Naive thymus-derived CD4-positive, alpha-beta T cell (primary cell): ENCODE measurements around the gene NOVA2. TPM values are rescaled to one million over a fixed set of nuclear protein-coding genes. Genes with fewer than 3 reads are reported as not detected.

Experiments
- ATAC-seq: fragments of 150-1000 bp; cut with Tn5 transposase; 2 replicates; pipeline ENCODE4 v1.10.0; 2021; ENCODE audit warnings: mild to moderate bottlenecking, moderate library complexity
- CTCF ChIA-PET: fragments of 350-600 bp; sonication (Branson Sonifier 250); formaldehyde crosslinking; loops from one replicate; lab custom pipeline; 2021; ENCODE audit warnings: antibody characterized with exemption; lab: Charles Lee
- POLR2A ChIA-PET: fragments of 350-600 bp; sonication (Branson Sonifier 250); formaldehyde crosslinking; loops from one replicate; lab custom pipeline; 2021; ENCODE audit warnings: antibody characterized with exemption, inconsistent platforms; lab: Charles Lee
- DNase-seq, 9 donors: peaks; one replicate each; pipeline versions ENCODE4 v3.0.0 to v3.0.0-alpha.2; 2020 to 2022; ENCODE audit warnings: mixed read lengths in 1 of 9
- H3K27ac ChIP-seq: one replicate; pipeline ENCODE4 v1.7.0; 2013; ENCODE audit warnings: mild to moderate bottlenecking, low read depth, low read length, moderate library complexity
- H3K27me3 ChIP-seq, 2 donors: one replicate each; pipeline ENCODE4 v1.7.0; 2013; ENCODE audit warnings: low read length in 2 of 2, mild to moderate bottlenecking in 2 of 2, moderate library complexity in 2 of 2; ENCODE audit not compliant: control insufficient read depth in 2 of 2, insufficient read depth in 2 of 2
- H3K36me3 ChIP-seq, 3 experiments: 1 replicate in 2 of 3; 2 replicates in 1 of 3; pipeline ENCODE4 v1.7.0; 2013; ENCODE audit warnings: low read length in 3 of 3, mild to moderate bottlenecking in 3 of 3, moderate library complexity in 1 of 3; ENCODE audit not compliant: insufficient read depth in 3 of 3, control insufficient read depth in 2 of 3
- H3K4me1 ChIP-seq, 2 donors: one replicate each; pipeline ENCODE4 v1.7.0; 2013; ENCODE audit warnings: low read length in 2 of 2, mild to moderate bottlenecking in 2 of 2, moderate library complexity in 1 of 2; ENCODE audit not compliant: control insufficient read depth in 2 of 2, insufficient read depth in 2 of 2
- H3K4me3 ChIP-seq: 2 replicates; pipeline ENCODE4 v1.7.0; 2013; ENCODE audit warnings: mild to moderate bottlenecking, low read length
- H3K9me3 ChIP-seq, 3 experiments: 1 replicate in 2 of 3; 2 replicates in 1 of 3; pipeline ENCODE4 v1.7.0; 2013; ENCODE audit warnings: low read length in 3 of 3; ENCODE audit not compliant: control insufficient read depth in 2 of 3
- H3K27ac Mint-ChIP-seq, 9 donors: one replicate each; pipeline ENCODE4 v1.8.0; 2020 to 2022; ENCODE audit warnings: mixed read lengths in 9 of 9, mild to moderate bottlenecking in 8 of 9, moderate library complexity in 5 of 9, inconsistent platforms in 2 of 9
- H3K27me3 Mint-ChIP-seq, 5 donors: one replicate each; pipeline ENCODE4 v1.8.0; 2021 to 2022; ENCODE audit warnings: mixed read lengths in 5 of 5, mild to moderate bottlenecking in 1 of 5
- H3K36me3 Mint-ChIP-seq, 5 donors: one replicate each; pipeline ENCODE4 v1.8.0; 2020 to 2022; ENCODE audit warnings: mixed read lengths in 5 of 5, mild to moderate bottlenecking in 3 of 5, inconsistent platforms in 1 of 5
- H3K4me1 Mint-ChIP-seq, 7 donors: one replicate each; pipeline ENCODE4 v1.8.0; 2020 to 2022; ENCODE audit warnings: mixed read lengths in 7 of 7, mild to moderate bottlenecking in 3 of 7, inconsistent platforms in 1 of 7
- H3K4me3 Mint-ChIP-seq, 10 donors: one replicate each; pipeline ENCODE4 v1.8.0; 2020 to 2022; ENCODE audit warnings: mild to moderate bottlenecking in 10 of 10, mixed read lengths in 10 of 10, moderate library complexity in 6 of 10, inconsistent platforms in 2 of 10
- H3K9me3 Mint-ChIP-seq, 11 donors: one replicate each; pipeline ENCODE4 v1.8.0; 2020 to 2022; ENCODE audit warnings: mixed read lengths in 11 of 11, mild to moderate bottlenecking in 4 of 11, inconsistent platforms in 1 of 11, moderate library complexity in 1 of 11
- intact Hi-C, 2 donors: fragments of 100-400 bp; cut with micrococcal nuclease; formaldehyde crosslinking; loops; one replicate each; pipeline ENCODE4 v1.15.1; 2023
- polyA plus RNA-seq, 2 donors: library from polyadenylated mRNA; unstranded; fragments of 300-500 nt; fragmentation: Illumina TruSeq; gene quantifications; one replicate each; pipeline ENCODE4 v1.2.3, GENCODE V29; 2021
- total RNA-seq, 6 experiments: library from RNA in 5 of 6; stranded (reverse) in 5 of 6; gene quantifications; 1 replicate in 5 of 6; 2 replicates in 1 of 6; pipeline ENCODE4 v1.2.3 and lab custom pipeline; 2021 to 2026

Gene NOVA2
- total and polyA plus RNA-seq, 7 experiments from 2014 or later, result 0.19 TPM; not detected in 6

GRCh38 chr19:45995715-45996385 lies 22.2 kb upstream of the NOVA2 start:
- H3K4me3 Mint-ChIP-seq, result no peak overlapping the region
- peaks cover 0 to 8% (median 6%) of the 10 kb centered on the region in 5 donors for H3K36me3 Mint-ChIP-seq
- Histone ChIP-seq H3K36me3 (peaks cover 0 to 6% (median 0%) of the 10 kb centered on the region in 3 experiments), H3K9me3 (no peaks in the 10 kb centered on the region), H3K4me3 (peak overlapping the region; percentile 71), H3K27ac (peak overlapping the region; percentile 84), H3K27me3 (no peaks in the 10 kb centered on the region), H3K4me1 (peaks cover 5 to 9% of the 10 kb centered on the region in 2 donors)
- CTCF ChIA-PET, result interaction anchor here (0.5 to 1.7 kb wide), 4 partner anchors 13 to 353 kb away, joined by 3 to 7 read pairs (median 3); partner anchors contain the start of gene IRF2BP1
- peaks cover 12 to 32% (median 25%) of the 10 kb centered on the region in 7 donors for H3K4me1 Mint-ChIP-seq
- intact Hi-C loops, result loop anchor here (1.0 to 10.0 kb wide), 19 partner anchors 13 to 1349 kb away; partner anchors contain the start of genes DMWD (in 2 of the 2), IRF2BP1 (in 2 of the 2), MYPOP (in 2 of the 2) and POLR1G (in 2 of the 2)
- POLR2A ChIA-PET, result interaction anchor here (1.0 to 1.8 kb wide), 3 partner anchors 18 to 94 kb away, joined by 3 to 7 read pairs (median 6); partner anchors contain the start of gene MYPOP
- H3K27ac Mint-ChIP-seq, result peak overlapping the region in 1 of 9 donors; percentile 72
- no peaks in the 10 kb centered on the region for H3K9me3 Mint-ChIP-seq
- DNase-seq (no peak), ATAC-seq (no peak)
- H3K27me3 Mint-ChIP-seq, result peaks cover 0 to 14% (median under 1%) of the 10 kb centered on the region in 5 donors

- DNase-seq, result peak; percentile 82 to 100 (median 99)
- Mint-ChIP-seq H3K4me1 (peaks cover 12 to 25% (median 18%) of the 10 kb centered on the region in 7 donors), H3K27me3 (peaks cover 0 to 13% (median 5%) of the 10 kb centered on the region in 5 donors), H3K9me3 (no peaks in the 10 kb centered on the region), H3K4me3 (peak within 1 kb of the TSS in 3 of 10 donors; percentile 9 to 64 (median 34)), H3K36me3 (peaks cover 0 to 8% (median 6%) of the 10 kb centered on the region in 5 donors), H3K27ac (peak within 1 kb of the TSS in 1 of 9 donors; percentile 72)
- H3K27me3 ChIP-seq, result no peaks in the 10 kb centered on the region
- intact Hi-C loops, result loop anchor here (1.0 to 10.0 kb wide), 19 partner anchors 14 to 1350 kb away; partner anchors contain the start of genes DMWD (in 2 of the 2), IRF2BP1 (in 2 of the 2), MYPOP (in 2 of the 2) and POLR1G (in 2 of the 2)
- peaks cover 0 to 6% (median 0%) of the 10 kb centered on the region in 3 experiments for H3K36me3 ChIP-seq
- peak within 1 kb of the TSS; percentile 73 for H3K4me3 ChIP-seq
- CTCF ChIA-PET, result interaction anchor here (0.5 to 1.7 kb wide), 4 partner anchors 14 to 353 kb away, joined by 3 to 7 read pairs (median 3); partner anchors contain the start of gene IRF2BP1
- POLR2A ChIA-PET, result interaction anchor here (0.8 to 1.8 kb wide), 4 partner anchors 17 to 93 kb away, joined by 3 to 7 read pairs (median 4); partner anchors contain the start of gene MYPOP
- peak; percentile 97 for ATAC-seq
- H3K4me1 ChIP-seq, result peaks cover 5% of the 10 kb centered on the region in 2 donors
- no peaks in the 10 kb centered on the region for H3K9me3 ChIP-seq
- H3K27ac ChIP-seq, result peak within 1 kb of the TSS; percentile 84
Measured at GRCh38 chr19:45994998-45995714, 21.5 kb upstream of the NOVA2 start, which contains the start of gene CCDC61. Gene CCDC61, plus strand, starts transcription at chr19:45995467. Its CDS starts 7,552 bp downstream, at chr19:46003019.

- peak overlapping the region; percentile 73 for H3K4me3 ChIP-seq
- no peak for DNase-seq
- Mint-ChIP-seq H3K27me3 (peaks cover 3 to 13% (median 7%) of the 10 kb centered on the region in 5 donors), H3K27ac (no peak overlapping the region), H3K36me3 (peaks cover 0 to 8% (median 6%) of the 10 kb centered on the region in 5 donors), H3K4me3 (peak overlapping the region in 3 of 10 donors; percentile 9 to 64 (median 34)), H3K4me1 (peaks cover 8 to 19% (median 12%) of the 10 kb centered on the region in 7 donors), H3K9me3 (no peaks in the 10 kb centered on the region)
- ChIA-PET CTCF (interaction anchor here (0.7 to 1.7 kb wide), 3 partner anchors 15 to 547 kb away, joined by 3 to 7 read pairs (median 3); partner anchors contain the start of gene IRF2BP1), POLR2A (interaction anchor here (0.8 to 1.8 kb wide), 4 partner anchors 28 to 108 kb away, joined by 3 to 7 read pairs (median 5); partner anchors contain the start of genes IRF2BP1 and MYPOP)
- H3K27ac ChIP-seq, result peak overlapping the region; percentile 58
- H3K9me3 ChIP-seq, result no peaks in the 10 kb centered on the region
- no peaks in the 10 kb centered on the region for H3K27me3 ChIP-seq
- intact Hi-C loops, result loop anchor here (2.0 to 10.0 kb wide), 8 partner anchors 14 to 1350 kb away; partner anchors contain the start of genes DHX34 (in 1 of the 2), DMWD (in 1 of the 2), POLR1G (in 1 of the 2) and PPP1R13L (in 1 of the 2)
- peaks cover 5% of the 10 kb centered on the region in 2 donors for H3K4me1 ChIP-seq
- no peak for ATAC-seq
- H3K36me3 ChIP-seq, result peaks cover 0 to 6% (median 0%) of the 10 kb centered on the region in 3 experiments
Measured at GRCh38 chr19:45994456-45994997, 20.9 kb upstream of the NOVA2 start.

GRCh38 chr19:45990113-45990728 lies 16.6 kb upstream of the NOVA2 start:
- Mint-ChIP-seq H3K4me1 (no peaks in the 10 kb centered on the region), H3K9me3 (no peaks in the 10 kb centered on the region), H3K36me3 (no peaks in the 10 kb centered on the region), H3K27me3 (peaks cover 6 to 29% (median 19%) of the 10 kb centered on the region in 5 donors), H3K27ac (peak overlapping the region in 1 of 9 donors; percentile 1), H3K4me3 (no peak overlapping the region)
- Histone ChIP-seq H3K4me1 (no peaks in the 10 kb centered on the region), H3K36me3 (no peaks in the 10 kb centered on the region), H3K4me3 (no peak overlapping the region), H3K27me3 (no peaks in the 10 kb centered on the region), H3K27ac (no peak overlapping the region), H3K9me3 (no peaks in the 10 kb centered on the region)
- no peak for DNase-seq
- intact Hi-C loops, result loop anchor here (10.0 kb wide), 4 partner anchors 195 to 1355 kb away; partner anchors contain the start of genes DHX34 (in 1 of the 2), DMWD (in 1 of the 2), POLR1G (in 1 of the 2) and PPP1R13L (in 1 of the 2)
- no peak for ATAC-seq
- ChIA-PET POLR2A (no interaction called here), CTCF (no interaction called here)

- H3K36me3 ChIP-seq, result no peaks in the 10 kb centered on the region
- Mint-ChIP-seq H3K27me3 (peaks cover 17 to 40% (median 27%) of the 10 kb centered on the region in 5 donors), H3K4me3 (no peak overlapping the region), H3K9me3 (peaks cover 0 to 4% (median 0%) of the 10 kb centered on the region in 11 donors), H3K27ac (no peak overlapping the region), H3K4me1 (no peaks in the 10 kb centered on the region), H3K36me3 (no peaks in the 10 kb centered on the region)
- no peak overlapping the region for H3K4me3 ChIP-seq
- intact Hi-C loops, result no loop called here
- ATAC-seq (no peak), DNase-seq (no peak)
- POLR2A ChIA-PET, result no interaction called here
- CTCF ChIA-PET, result no interaction called here
- H3K9me3 ChIP-seq, result no peaks in the 10 kb centered on the region
- no peaks in the 10 kb centered on the region for H3K4me1 ChIP-seq
- H3K27ac ChIP-seq, result no peak overlapping the region
- H3K27me3 ChIP-seq, result no peaks in the 10 kb centered on the region
Measured at GRCh38 chr19:45985321-45985720, 11.7 kb upstream of the NOVA2 start.
